GM21737 (cell line): ENCODE measurements around the gene PER1.

Experiments
- ATAC-seq: cut with Tn5 transposase; IDR thresholded peaks from one replicate; pipeline ENCODE4 v1.9.1; 2021; ENCODE audit warnings: mild to moderate bottlenecking, moderate library complexity; ENCODE audit not compliant: unreplicated experiment

Gene PER1

GRCh38 chr17:8096541-8096940, 55.7 kb downstream of the PER1 start:
- no peak for ATAC-seq

GRCh38 chr17:8095361-8095760, 56.8 kb downstream of the PER1 start:
- no peak for ATAC-seq

- ATAC-seq, result peak; percentile 63
These were observed 61.0 kb downstream of the PER1 start for GRCh38 chr17:8091033-8091687.
